ENCODE data around the gene LIMK2.
"Not testable (repeated sequence)": the region's sequence is repeated elsewhere in the genome, so short reads cannot be mapped to it uniquely, and the experiment has no call there.

The LIMK2 gene

DNA sequence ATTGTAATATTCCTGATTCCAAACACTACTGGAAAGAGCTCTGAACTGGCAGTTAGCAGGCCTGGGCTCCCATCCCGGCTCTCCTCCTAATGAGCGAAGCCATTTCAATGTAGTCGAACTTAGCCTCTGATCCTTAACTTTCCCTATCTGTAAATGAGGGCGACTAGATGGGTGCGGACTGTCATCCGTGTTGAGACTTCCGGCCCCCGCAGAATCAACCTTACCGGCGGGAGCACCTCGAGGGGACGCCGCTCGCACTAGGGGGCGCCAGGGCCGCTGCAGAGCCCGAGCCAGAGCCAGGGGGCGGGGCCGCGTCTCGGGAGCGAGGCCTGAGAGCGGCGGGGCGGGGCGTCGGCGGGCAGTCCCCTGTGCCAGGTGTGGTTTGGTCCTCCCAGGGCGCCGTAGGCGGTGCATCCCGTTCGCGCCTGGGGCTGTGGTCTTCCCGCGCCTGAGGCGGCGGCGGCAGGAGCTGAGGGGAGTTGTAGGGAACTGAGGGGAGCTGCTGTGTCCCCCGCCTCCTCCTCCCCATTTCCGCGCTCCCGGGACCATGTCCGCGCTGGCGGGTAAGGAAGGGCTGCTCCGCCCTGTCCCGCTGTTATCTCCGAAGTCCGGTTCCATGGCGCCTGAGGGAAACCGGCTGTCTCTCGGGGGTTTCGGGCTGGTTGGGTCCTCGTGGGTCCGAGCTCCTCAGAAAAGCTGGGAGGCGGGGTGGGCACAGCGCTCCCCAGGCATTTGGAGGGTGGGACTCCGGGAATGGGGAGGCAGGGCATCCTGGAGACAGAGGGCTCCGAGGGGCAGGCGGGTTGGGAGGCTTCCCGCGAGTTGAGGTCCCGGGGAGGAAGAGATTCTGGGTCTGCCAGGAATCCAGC lies at the start of gene LIMK2:
LIMK2 (plus strand) TSS at position 437 of the 869 bp plus-strand sequence; CDS start at position 548, 111 bp downstream.
- peak; percentile 95 for DNase-seq

DNA sequence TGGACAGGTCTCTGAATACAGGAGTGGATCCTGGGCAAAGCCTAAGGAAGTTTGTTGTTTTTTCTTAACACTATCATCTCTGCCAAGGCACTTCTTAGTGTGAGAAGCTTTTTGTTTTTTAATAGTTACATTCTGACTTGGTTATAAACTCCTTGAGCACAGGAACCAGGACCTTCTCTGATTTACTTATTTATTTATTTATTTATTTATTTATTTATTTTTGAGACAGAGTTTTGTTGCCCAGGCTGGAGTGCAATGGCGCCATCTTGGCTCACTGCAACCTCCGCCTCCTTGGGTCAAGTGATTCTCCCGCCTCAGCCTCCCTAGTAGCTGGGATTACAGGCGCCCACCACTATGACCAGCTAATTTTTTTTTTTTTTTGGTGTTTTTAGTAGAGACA lies 41.1 kb upstream of the LIMK2 start:
- no peak for DNase-seq

DNA sequence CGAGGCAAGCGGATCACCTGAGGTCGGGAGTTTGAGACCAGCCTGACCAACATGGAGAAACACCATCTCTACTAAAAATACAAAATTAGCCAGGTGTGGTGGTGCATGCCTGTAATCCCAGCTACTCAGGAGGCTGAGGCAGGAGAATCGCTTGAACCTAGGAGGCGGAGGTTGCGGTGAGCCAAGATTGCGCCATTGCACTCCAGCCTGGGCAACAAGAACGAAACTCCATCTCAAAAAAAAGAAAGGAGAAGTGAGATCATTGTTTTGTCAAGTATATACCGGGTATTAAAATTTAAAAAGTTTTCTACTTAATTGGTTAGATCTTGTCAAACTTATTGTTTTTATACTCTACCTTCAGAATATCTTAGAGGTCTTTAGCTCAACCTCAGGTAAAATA lies 40.4 kb upstream of the LIMK2 start:
- not testable (repeated sequence) for DNase-seq

DNA sequence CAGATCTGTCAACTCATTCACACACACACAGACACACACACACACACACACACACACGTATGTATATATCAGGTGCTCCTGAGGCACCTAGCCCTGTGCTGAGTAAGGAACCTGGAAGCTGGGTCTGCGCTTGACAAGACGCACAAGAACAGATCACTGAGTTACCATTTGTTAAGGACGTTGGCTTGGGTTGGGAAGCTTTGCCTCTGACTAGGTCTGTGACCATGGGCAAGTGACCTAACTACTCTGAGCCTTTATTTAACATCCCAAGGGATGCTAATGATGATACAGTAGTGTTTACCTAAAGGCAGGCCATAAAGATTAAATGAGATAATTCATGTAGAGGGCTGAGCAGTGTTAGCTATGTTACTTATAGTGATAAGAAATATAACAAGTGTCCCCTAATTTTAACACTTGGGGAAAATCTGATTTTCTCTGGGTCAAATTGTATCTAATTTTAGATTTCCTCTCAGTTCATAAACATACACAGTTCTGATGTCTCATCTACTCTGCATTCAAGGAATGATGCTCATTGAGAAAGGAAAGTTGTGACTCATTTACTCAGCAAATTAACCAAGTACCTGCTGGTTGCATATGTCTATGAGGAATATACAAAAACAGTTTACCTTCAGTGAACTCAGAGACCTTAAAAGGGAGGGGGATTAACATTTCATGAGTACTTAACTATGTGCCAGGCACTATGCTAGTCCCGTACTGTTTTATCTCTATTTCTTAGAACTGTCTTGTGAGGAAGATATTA lies 38.5 kb upstream of the LIMK2 start:
- DNase-seq, result no peak

DNA sequence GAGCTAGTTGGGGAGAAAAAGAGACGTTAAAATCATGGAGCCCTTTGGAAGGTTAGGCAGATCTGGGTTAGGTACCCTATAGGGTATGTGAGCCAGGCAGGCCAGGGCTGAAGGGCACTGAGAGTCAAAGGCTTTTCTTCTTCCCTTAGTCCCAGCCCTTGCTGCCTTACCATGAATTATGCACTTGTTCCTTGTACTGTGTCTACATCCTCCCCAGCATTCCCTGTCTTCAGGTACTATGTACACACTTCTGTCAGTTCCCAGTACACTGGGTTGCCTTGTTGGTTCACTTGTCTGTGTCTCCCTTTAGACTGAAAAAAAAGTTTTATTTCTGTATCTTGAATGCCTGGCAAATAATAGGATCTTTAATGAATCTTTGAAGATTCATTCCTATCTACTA lies 35.2 kb upstream of the LIMK2 start:
- DNase-seq, result no peak

DNA sequence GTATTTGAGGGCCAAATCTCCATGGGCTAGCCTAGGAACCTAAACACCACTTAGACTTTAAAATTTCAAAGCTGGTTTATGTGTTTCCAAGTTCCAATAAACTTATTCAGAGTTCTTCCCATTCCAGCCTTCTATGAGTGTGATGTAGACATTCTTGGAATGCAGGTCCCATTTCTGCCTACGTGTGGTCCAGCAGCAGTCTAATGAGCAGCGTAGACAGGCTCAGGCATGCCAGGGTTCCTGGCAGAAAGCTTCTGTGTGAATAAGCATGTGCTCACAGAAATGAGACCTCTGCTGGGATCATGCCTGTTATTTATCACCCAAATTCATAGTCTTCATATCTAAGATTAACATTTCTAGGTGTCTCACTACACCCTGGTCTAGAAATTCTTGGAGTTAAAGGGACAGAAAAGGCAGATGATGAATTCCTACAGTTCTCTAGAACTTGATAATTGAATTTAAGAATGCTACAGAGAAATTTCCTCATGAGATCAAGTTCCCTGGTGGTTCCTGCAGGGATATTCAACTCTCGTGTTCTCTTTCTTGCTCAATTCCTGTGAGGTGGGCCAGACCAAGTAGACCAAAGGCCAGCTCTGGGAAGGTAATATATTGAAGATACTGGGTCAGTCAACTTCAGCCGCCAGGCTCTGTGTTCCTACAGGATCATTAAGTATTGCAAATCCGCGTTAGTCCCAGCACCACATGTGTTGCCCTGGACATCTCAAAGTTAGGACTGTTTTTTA lies 34.5 kb upstream of the LIMK2 start:
- no peak for DNase-seq

DNA sequence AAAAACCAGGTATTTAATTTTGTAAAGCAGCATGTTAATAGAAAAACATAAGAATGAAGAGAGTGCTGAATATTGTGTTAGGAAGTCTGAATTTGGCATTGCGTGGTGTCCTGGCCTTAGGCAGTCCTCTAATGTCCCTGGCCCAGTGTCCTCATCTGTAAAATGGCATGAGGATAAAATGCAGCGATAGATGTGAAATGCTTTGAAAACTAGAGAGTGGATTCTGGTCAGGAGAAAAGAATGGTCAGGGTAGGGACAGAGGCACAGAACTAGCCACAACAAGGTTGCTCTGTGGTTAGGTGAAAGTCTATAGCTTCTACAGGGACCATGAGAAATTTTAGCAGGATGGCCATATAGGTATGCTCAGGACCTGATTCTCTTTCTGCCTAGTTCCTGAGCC lies 33.2 kb upstream of the LIMK2 start:
- no peak for DNase-seq

DNA sequence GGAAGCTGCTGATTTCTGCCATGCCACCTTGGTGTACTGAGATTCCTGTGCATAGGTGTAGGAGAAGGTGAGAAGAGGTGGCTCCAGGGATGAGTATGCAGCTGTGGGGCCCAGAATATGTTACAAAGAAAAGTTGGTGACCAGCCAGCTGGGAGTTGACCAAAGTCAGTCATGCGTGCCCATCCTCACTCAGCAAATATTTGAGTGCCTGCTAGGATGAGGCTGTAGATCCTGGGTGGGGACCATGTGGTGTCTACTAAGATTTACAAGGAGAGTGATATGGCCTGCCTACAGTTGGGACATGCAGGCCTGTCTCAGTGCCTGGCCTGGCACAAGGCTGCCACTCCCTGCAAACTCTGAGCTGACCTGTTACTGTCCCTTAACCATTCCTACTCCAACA lies 32.8 kb upstream of the LIMK2 start:
- DNase-seq, result no peak

DNA sequence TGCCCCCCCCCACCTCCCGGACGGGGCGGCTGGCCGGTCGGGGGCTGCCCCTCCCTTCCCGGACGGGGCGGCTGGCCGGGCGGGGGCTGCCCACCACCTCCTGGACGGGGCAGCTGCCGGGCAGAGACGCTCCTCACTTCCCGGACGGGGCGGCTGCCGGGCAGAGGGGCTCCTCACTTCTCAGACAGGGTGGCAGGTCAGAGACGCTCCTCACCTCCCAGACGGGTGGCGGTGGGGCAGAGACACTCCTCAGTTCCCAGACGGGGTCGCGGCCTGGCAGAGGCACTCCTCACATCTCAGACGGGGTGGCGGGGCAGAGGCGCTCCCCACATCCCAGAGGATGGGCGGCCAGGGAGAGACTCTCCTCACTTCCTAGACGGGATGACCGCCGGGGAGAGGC lies 28.1 kb upstream of the LIMK2 start:
- DNase-seq, result no peak

DNA sequence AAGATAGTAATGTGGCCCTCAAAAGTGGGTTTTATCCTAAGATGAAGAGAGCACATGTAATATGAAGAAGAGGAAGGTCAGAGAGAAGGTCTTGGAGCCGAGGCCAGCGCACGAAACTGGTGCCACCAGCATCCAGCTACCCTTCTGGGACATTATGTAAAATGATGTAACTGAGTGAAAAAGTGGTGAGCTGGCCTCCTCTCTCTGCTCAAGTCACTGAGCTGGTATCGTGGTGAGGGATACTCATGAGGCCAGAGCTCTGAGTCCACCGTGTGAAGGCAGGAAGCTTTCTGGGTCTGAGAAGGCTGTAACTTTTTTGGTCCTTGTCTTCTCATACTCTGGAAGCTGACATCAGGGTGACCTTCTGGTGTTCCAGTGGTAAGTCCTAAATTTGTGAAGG lies 27.0 kb upstream of the LIMK2 start:
- DNase-seq, result no peak

DNA sequence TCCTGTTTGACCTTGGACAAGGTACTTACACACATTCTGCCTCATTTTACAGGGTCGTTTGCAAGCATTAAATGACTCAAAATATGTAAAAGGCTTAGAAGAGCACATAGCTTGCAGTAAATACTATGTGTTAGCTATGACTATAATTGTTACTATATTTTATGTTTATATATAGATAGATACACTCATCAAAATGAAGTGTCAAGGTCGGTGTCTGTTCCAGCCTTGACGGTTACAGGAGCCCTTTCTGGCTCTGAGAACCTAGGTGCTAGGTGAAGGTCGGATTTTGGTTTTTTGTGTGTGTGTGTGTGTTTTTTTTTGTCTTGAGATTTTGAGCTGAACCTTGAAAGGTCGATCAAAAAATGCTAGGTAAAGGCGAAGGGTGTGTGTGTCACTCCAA lies 24.5 kb upstream of the LIMK2 start:
- no peak for DNase-seq

DNA sequence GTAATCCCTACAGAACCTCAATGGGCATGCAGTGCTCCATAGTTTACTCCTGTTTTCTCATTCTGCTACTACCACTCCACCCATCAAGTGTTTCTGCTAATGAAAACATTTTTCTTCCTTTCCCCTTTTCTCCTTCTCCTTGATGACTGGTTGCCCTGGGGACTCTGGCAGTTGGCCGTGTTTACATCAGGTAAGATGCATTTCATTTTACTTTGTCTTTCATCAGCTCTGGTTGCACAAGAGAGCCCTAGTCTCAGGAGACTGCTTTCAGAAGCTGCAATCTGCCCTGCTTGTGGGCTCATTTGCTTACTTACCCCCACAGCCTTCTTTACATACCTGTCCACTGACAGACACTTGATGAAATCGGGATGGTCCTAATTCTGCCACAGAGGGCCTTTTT lies 19.6 kb upstream of the LIMK2 start:
- DNase-seq, result no peak

DNA sequence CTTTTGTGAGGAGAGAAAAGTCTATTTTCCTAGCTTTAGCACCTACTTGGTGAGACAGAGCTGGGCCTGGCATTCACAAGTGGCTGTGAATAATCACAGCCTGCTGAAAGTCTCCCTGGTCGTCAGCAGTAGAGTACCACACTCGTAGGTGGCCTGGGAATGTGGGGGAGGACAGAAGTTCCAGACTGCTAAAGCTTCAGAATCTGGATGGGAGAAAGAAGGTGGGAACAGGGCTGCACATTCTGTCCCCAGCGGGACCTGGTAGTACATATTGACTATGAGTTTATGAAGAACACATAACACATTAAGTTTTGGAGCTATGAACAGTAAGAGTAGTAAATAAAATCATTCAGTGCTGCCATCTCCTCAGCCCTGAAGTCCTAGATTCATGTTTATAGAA lies 19.0 kb upstream of the LIMK2 start:
- no peak for DNase-seq

DNA sequence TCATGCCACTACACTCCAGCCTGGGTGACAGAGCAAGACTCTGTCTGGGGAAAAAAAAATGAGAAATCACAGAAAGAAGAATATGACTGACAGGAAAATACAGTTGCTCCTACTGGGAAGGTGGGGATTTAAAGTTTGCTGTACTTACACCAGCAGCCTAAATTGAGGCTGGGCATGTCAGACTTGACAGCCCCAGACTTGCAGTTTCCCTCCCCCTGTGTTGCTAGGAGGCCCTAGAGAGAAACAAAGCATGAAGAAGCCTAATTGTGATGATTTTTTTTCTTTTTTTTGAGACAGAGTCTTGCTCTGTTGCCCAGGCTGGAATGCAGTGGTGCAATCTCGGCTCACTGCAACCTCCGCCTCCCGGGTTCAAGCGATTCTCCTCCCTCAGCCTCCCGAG lies 17.4 kb upstream of the LIMK2 start:
- not testable (repeated sequence) for DNase-seq

DNA sequence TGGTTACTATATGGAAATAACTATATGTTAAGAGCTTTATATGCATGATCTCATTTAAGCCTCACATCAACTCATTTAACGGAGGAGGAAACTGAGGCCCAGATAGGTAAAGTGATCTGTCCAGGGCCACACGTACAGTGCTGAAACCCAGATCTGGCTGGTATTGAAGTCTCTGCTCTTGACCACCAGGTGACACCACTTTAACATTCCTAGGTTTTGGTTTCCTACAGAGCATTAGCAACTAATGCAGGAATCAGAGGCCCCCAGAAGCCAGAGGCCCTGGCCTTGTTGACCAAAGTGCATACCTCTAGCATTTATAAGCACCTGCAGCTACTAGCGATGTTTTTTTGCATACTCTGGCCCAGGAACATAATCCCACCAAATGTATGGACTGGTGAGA lies 12.9 kb upstream of the LIMK2 start:
- no peak for DNase-seq

DNA sequence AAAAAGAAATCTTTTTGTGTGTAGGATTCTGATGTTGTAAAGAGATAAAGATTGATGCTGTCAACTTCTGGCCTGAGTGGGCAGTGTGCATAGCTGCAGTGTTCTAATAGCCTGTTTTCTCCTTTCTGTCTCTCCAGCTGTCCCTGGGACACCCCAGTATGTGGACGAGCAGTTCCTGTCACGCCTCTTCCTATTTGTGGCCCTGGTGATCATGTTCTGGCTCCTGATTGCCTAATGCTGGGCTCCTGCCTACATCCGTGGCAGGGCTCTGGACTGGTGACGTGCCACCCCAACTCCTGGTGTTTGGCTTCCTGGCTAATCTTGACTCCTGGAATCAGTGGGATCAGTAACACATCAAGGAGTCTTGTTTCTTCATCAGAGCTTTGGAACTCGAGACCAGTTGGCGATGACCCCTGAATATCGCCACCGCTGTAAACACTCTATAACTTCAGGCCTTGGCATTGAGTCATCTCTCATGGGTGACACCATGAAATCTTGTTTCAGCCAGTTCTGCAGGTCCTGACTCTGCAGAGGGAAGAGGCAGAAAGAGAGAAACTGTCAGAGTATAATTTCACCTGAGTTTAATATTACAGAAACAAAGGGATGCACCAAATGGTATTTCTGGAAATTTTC lies 7.6 kb upstream of the LIMK2 start:
- not testable (repeated sequence) for DNase-seq

DNA sequence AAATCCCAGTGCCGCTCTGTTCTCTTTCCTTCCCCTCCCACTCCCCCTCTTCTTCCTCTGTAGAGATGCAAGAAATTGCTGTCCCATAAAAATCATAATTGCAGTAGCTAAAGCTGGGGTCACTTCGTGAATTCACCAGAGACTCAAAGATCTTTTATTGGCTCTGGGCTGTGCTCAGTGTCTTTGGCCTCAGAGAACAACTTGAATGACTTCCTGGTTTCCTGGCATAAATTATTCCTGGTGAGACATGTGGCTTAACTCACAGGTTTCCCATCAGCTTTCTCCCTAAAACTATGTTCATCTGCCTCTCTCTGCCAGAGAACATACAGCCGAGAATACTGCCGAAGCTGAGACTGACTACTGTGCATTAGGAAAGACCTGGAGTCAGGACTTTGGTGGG lies 7.0 kb upstream of the LIMK2 start:
- not testable (repeated sequence) for DNase-seq

DNA sequence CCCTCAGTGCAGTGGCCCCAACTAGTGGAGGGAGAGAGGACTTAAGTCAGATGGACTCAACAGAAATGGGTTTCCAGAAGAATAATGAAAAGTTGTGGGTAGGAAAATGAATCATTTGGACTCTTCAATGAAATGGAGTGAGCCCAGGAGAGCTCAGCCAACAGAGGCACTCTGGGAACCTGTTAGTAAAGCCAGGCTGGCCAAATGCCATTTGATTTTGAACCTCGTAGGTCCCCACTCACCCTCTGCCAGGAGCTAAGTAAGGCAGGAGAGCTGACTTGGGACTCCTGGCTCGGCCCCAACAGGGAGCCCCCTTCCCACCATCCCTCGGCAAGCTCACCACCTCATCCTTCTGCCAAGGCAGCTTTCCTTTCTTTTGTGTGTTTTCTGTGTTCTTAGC lies 5.6 kb upstream of the LIMK2 start:
- DNase-seq, result not testable (repeated sequence)

DNA sequence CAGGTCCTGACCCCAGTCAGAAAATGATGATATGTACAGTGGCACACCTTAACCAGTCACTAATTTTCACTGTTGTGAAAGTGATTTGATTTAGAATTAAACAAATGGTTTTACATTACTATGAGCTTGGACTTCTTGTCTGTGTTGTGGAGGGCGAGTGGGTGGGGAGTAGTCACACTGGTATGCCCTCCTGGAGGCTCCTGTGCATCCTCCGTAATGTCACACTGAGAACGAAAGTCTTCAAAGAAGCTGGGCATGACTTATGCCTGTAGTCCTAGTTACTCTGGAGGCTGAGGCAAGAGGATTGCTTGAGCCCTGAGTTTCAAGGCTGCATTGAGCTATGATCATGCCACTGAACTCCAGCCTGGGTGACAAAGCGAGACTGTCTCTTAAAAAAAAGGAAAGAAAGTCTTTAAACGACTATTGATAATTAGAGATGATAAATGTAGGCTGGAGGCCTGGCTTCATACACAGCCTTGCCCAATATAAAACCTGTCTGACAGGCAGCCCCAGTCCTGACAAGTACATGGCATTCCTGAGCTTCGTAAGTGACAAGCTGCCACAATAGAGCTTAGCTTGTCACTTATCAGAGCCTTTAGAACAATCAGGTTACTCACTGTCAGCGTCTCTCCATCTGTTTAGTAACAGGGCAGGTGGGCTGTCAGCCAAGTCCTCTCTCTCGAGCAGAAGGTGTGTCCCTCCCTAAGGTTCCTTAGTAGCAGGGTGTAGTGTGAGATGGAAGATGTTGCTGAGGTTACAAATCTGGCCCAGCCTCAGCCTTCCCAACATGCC lies 5.0 kb upstream of the LIMK2 start:
- no peak for DNase-seq

DNA sequence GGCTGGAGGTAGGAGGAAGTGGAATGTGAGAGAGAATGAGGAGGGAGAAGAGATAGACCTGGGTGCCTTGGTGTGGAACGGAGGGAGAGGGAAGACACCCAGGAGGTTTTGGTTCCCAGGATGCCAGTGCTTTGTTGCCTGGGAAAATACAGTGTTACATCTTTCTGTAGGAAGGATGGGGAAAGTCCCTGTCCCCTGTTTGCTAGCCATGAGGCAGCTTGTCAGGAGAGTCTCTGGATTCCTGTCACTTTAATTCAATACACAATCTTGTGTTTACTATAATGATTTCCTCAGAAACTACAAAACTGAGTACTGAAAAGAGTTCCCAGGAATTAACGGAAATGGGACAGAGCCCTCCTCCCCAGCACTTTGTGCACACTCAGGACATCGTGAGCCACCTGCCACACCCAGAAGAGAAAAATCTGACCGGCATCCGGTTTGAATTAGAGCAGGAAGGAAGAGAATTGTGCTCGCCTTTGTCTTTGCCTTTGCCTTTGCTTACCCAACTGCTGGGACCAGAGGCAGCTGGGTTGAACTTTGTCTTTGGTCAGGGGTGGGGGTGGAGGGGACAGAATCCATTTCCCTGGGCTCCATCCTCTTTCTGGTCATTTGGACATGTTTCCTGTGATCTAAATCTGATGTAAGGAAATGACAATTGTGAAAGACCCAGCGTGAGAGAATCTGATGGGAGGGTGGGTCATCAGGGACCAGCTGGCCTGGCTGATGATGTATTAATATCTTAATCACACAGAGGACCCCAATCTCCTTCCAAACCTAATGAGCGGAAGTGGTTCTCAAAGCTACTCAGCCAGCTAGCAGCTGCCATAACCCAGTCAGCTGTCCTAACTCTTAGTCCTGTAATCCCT lies 1.3 kb upstream of the LIMK2 start:
- DNase-seq, result peak; percentile 44

DNA sequence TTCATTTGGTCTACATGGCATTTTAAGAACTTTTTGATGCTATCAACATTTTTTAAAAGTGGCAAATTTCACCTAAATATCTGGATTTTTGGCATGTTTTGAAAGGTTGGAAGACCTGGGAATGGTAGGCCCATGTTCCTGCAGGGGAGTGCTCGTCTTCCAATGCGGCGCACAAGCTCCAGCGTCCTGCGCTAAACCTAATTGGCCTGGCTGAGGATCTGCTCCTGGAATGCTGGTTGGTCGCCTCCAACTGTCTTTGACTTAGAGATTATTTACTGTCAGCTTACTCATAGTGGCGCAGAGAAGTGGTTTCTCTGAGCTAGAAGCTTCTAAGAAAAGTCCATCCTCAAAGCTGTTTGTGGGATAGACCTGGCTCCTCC lies 626 bp upstream of the LIMK2 start:
- DNase-seq, result no peak
